ENCODE data around the gene FBXO31.

GRCh38 chr16:87336434-87337240, 46.9 kb downstream of the FBXO31 start:
- TF ChIP-seq POLR2A (IDR thresholded peaks at IDR 0.05) (no peak), CTCF (IDR thresholded peaks at IDR 0.05) (no peak)
